ENCODE measurements around the gene TBL3.
A peak's percentile ranks its signal among the peaks of the same experiment; 100 is the strongest.

Gene TBL3

DNA sequence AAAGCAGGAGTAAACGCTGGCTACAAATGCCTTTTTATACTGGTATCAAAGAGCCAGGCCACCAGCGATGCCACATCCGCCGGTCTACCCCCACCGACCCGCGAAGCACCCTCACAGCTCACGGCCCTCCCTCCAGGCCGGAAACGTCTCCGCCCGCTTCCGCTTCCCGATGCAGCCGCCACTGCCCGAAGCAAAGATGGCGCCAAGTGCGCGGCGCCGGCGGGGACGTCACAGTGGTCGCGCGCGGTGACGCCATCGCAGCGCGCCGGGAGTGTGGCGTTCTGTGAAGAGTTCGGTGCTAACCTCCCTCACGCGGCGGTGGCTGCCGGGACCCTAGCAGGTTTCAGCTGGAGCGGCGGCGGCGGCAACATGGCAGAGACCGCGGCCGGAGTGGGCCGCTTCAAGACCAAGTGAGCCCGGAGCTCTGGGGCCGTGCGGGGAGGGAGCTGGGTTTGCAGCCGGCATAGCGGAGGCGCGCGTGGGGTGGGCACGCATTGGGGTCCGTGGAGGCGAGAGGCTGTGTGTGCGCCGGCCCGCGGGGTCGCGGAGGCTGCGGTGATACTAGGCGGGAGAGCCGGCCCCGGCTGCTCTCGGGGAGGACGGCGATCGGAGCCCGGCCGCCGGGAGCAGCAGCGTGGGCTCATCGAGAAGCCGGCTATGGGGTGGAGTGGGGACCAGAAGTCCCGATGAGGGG, at the start of gene TBL3:
TBL3 (plus strand) TSS at position 258 of the 694 bp plus-strand sequence; CDS start at position 370, 112 bp downstream.
- peak within 1 kb of the TSS; percentile 100 for H3K4me3 ChIP-seq
- TF ChIP-seq, protein P1, sequence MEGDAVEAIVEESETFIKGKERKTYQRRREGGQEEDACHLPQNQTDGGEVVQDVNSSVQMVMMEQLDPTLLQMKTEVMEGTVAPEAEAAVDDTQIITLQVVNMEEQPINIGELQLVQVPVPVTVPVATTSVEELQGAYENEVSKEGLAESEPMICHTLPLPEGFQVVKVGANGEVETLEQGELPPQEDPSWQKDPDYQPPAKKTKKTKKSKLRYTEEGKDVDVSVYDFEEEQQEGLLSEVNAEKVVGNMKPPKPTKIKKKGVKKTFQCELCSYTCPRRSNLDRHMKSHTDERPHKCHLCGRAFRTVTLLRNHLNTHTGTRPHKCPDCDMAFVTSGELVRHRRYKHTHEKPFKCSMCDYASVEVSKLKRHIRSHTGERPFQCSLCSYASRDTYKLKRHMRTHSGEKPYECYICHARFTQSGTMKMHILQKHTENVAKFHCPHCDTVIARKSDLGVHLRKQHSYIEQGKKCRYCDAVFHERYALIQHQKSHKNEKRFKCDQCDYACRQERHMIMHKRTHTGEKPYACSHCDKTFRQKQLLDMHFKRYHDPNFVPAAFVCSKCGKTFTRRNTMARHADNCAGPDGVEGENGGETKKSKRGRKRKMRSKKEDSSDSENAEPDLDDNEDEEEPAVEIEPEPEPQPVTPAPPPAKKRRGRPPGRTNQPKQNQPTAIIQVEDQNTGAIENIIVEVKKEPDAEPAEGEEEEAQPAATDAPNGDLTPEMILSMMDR (IDR thresholded peaks at IDR 0.05) = no peak
- peak within 1 kb of the TSS; percentile 83 to 96 for H3K27ac ChIP-seq
- peak; percentile 94 for DNase-seq (ENCODE audit: low spot score)

DNA sequence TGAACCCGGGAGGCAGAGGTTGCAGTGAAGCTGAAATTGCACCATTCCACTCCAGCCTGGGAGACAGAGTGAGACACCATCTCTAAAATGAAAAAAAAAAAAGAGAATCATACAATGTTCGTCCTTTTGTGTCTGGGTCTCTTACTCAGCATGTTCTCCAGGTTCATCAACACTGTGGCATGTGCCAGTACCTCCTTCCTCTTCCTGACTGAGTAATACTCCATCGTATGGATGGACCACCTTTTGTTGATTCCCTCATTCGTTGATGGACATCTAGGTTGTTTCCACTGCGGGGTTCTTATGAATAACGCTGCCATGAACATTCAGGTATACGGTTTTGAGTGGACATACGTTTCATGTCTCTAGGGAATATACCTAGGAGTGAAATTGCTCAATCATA, 49.5 kb upstream of the TBL3 start:
- TF ChIP-seq, protein P1 (IDR thresholded peaks at IDR 0.05) = no peak
- Histone ChIP-seq H3K4me3 (no peak overlapping the region), H3K27ac (no peak overlapping the region)
- DNase-seq (ENCODE audit: low spot score) = no peak

DNA sequence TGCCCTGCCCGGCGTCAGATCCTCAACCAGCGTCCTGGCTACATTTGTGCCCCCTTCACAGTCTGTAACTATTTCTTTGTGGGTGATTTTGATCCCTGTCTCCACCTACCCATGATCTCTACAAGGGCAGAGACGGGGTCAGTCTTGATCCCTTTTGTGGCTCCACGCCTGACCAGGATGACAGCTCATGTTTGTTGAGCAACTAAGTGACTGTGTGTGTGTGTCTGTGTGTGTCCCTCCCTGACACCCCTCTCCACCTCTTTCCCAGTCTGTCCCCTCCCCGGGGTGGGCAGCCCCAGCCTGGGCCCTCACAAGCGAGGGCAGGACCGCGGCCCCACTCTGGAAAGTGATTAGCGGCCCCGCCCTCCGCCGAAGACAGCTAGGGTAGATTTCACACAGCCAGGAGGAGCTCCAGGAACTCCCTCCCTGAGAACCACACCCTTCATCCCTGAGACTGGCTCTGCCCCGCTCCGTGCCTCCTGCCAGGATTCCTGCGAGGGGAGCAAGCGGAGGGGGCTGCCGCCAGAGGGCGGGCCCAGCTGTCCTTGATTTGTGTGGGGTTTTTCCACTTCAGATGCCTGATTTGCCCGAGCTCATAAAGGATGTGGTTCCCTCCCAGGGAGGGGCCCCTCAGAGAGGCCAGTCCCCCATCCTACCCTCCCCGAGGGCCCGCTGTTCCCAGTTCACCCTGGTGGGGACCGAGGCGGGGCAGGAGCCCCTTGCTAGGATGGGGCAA, 48.4 kb upstream of the TBL3 start:
- Histone ChIP-seq H3K4me3 (no peak overlapping the region), H3K27ac (no peak overlapping the region)
- DNase-seq (ENCODE audit: low spot score) = no peak
- TF ChIP-seq, protein P1 (IDR thresholded peaks at IDR 0.05) = no peak

DNA sequence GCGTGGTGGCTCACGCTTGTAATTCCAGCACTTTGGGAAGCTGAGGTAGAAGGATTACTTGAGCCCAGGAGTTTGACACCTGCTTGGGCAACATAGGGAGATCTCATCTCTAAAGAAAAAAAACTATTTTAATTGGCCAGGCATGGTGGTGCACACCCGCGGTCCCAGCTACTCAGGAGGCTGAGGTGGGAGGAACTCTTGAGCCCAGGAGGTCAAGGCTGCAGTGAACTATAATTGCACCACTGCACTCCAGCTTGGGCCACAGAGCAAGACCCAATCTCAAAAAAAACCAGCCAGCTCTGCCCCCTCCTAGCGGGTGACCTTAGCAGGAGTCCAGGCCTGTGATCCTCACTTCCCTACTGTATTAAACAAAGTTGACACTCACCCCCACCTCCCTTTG, 47.8 kb upstream of the TBL3 start:
- TF ChIP-seq, protein P1 (IDR thresholded peaks at IDR 0.05) = no peak
- no peak for DNase-seq (ENCODE audit: low spot score)
- Histone ChIP-seq H3K4me3 (no peak overlapping the region), H3K27ac (no peak overlapping the region)

DNA sequence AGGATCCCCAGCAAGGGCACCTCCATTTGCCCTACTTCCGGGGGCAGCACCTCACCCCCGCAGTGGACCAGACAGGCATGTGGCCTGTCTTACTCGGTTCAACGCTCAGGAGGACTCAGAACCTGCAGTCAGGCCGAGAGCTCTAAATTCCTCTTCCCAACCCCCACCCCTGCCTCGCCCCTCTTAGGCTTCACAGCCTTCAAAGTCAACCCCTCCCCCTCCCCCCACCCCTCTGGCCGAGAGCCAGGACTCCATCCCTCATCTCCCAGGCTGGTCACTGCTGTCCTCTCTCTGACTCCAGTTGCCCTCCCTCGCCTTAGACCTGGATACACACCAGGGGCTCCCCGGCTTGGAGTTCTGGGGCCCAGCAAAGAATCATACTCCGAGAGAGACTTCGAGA, 45.6 kb upstream of the TBL3 start:
- DNase-seq (ENCODE audit: low spot score) = no peak
- H3K27ac ChIP-seq = no peak overlapping the region
- TF ChIP-seq, protein P1 (IDR thresholded peaks at IDR 0.05) = no peak
- no peak overlapping the region for H3K4me3 ChIP-seq

DNA sequence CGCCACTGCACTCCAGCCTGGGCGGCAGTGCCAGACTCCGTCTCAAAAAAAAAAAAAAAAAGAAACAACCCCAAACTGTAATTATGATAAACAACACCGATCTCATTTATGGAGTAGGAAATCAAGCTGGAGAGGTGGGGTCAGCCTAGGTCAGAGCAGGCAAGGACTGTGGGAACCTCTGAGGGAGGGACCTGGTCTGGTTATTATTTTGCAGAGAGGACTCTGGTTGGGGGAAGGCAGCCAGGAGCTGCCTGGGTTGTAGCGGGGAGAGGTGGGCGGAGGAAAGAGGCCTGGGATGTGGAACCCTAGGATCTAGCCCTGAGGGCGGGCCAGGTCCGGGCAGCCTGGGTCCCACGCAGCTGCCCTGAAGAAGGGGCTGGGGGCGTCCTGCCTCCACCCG, 42.7 kb upstream of the TBL3 start:
- Histone ChIP-seq H3K4me3 (peak overlapping the region; percentile 76), H3K27ac (peak overlapping the region; percentile 67 to 72)
- no peak for DNase-seq (ENCODE audit: low spot score)
- TF ChIP-seq, protein P1 (IDR thresholded peaks at IDR 0.05) = no peak

Data from coronary artery (tissue), 2 donors.